RWPE2 (cell line): ENCODE results near the gene TJP2.

Experiments used
- ATAC-seq: fragments of 200-7000 bp; cut with Tn5 transposase; 3 replicates; pipeline ENCODE4 v1.9.1; 2021; ENCODE audit warnings: low read depth
- DNase-seq: peaks from one replicate; pipeline ENCODE4 v3.0.0-alpha.2; 2020; ENCODE audit warnings: low spot score
- H3K27ac ChIP-seq: fragments of 450-650 bp; 2 replicates; pipeline ENCODE4 v1.5.1; 2017; ENCODE audit warnings: mild to moderate bottlenecking; ENCODE audit not compliant: poor library complexity, severe bottlenecking
- H3K27me3 ChIP-seq: fragments of 250-450 bp; sonication (Bioruptor Pico); 2 replicates; pipeline ENCODE4 v1.5.1; 2021; ENCODE audit warnings: mild to moderate bottlenecking, moderate library complexity; ENCODE audit not compliant: insufficient read depth, poor library complexity, severe bottlenecking
- H3K36me3 ChIP-seq: fragments of 250-450 bp; sonication (Bioruptor Pico); 2 replicates; pipeline ENCODE4 v1.5.1; 2020; ENCODE audit warnings: low read depth, mild to moderate bottlenecking, moderate library complexity
- H3K4me1 ChIP-seq: fragments of 250-450 bp; sonication (Bioruptor Pico); 2 replicates; pipeline ENCODE4 v1.5.1; 2021; ENCODE audit warnings: mild to moderate bottlenecking, moderate library complexity; ENCODE audit not compliant: insufficient read depth, poor library complexity, severe bottlenecking
- H3K4me3 ChIP-seq: fragments of 250-450 bp; sonication (Bioruptor Pico); 2 replicates; pipeline ENCODE4 v1.5.1; 2021; ENCODE audit warnings: mild to moderate bottlenecking, moderate library complexity; ENCODE audit not compliant: severe bottlenecking
- H3K9me3 ChIP-seq: fragments of 250-450 bp; sonication (Bioruptor Pico); 2 replicates; pipeline ENCODE4 v1.5.1; 2021; ENCODE audit warnings: mild to moderate bottlenecking, moderate library complexity; ENCODE audit not compliant: severe bottlenecking
- TF ChIP-seq, protein P1 (sequence below): fragments of 450-650 bp; IDR thresholded peaks from one replicate; pipeline ENCODE4 v1.5.1; 2017; ENCODE audit warnings: mild to moderate bottlenecking, moderate library complexity; ENCODE audit not compliant: poor library complexity, severe bottlenecking

TJP2 gene

DNA sequence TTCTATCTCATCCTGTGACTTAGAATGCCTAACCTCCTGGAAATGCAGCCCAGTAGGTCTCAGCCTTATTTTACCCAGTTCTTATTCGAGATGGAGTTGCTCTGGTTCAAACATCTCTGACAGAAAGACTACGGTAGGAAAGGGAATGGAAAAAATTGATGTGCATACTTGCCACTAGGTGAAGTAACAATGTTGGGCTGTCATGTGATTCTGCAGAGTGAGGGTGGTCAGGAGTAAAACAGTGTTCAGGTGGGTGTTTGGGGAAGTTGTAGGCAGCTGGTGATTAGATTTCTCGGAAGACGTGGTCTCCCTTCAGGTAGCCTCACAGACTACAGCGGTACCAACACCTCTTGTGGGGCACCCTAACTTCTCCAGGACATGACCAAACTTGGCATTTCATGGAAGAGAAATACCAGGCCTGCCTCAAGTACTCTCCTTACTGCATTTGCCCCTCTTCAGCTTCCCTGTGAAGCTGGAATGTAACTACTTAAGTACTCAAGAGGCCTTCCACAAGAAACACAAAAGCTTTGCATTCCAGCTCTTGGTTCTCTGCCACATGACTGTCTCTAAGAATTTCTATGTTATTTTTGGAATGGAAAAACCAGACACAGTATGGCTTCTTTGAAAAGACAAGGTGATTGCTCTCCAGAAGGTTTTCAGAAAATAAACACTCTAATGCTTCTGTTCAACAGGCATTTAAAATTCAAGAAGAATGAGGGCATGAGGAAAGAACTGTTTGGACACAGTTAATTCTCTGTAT lies 133.5 kb downstream of the TJP2 start:
- Histone ChIP-seq H3K4me3 (no peak overlapping the region), H3K27ac (no peak overlapping the region)
- TF ChIP-seq, protein P1, sequence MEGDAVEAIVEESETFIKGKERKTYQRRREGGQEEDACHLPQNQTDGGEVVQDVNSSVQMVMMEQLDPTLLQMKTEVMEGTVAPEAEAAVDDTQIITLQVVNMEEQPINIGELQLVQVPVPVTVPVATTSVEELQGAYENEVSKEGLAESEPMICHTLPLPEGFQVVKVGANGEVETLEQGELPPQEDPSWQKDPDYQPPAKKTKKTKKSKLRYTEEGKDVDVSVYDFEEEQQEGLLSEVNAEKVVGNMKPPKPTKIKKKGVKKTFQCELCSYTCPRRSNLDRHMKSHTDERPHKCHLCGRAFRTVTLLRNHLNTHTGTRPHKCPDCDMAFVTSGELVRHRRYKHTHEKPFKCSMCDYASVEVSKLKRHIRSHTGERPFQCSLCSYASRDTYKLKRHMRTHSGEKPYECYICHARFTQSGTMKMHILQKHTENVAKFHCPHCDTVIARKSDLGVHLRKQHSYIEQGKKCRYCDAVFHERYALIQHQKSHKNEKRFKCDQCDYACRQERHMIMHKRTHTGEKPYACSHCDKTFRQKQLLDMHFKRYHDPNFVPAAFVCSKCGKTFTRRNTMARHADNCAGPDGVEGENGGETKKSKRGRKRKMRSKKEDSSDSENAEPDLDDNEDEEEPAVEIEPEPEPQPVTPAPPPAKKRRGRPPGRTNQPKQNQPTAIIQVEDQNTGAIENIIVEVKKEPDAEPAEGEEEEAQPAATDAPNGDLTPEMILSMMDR: no peak

DNA sequence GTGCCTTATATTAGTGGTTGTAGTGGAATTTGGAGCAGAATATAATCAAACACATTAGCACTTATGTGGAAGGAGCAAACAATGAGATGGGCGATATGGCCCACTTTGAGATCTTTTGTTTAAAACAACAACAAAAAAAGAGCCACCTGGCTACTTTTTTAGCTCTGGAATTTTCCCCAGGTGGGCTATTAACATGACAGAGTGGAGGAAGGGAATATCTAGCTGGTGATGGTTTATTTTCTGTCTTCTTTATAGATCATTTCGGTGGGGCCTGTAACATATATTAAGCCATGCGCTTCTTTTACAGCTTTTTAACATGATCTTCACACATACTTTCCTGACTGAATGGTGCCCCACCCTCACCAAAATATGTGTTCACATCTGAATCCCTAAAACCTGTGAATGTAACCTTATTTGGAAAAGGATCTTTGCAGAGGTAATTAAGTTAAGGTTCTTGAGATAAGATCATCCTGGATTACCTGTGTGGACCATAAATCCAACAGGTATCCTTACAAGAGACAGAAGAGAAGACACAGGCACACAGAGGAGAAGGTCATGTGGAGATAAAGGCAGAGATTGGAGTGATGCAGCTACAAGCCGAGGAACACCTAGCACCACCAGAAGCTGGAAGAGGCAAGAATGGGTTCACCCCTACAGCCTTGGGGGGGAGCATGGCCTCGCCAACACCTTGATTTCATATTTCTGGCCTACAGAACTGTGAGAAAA lies 134.3 kb downstream of the TJP2 start:
- TF ChIP-seq, protein P1: no peak
- ATAC-seq (no peak), DNase-seq (no peak)
- no peak overlapping the region for H3K4me3 ChIP-seq
- H3K27ac ChIP-seq: no peak overlapping the region
- H3K27me3 ChIP-seq: no peaks in the 10 kb centered on the region
- no peaks in the 10 kb centered on the region for H3K36me3 ChIP-seq
- no peaks in the 10 kb centered on the region for H3K9me3 ChIP-seq
- no peaks in the 10 kb centered on the region for H3K4me1 ChIP-seq

More for the DNA sequence above, 133.5 kb downstream of the TJP2 start:
- H3K36me3 ChIP-seq: no peaks in the 10 kb centered on the region
- no peak for DNase-seq
- H3K27me3 ChIP-seq: no peaks in the 10 kb centered on the region
- ATAC-seq: no peak
- no peaks in the 10 kb centered on the region for H3K9me3 ChIP-seq
- H3K4me1 ChIP-seq: no peaks in the 10 kb centered on the region

DNA sequence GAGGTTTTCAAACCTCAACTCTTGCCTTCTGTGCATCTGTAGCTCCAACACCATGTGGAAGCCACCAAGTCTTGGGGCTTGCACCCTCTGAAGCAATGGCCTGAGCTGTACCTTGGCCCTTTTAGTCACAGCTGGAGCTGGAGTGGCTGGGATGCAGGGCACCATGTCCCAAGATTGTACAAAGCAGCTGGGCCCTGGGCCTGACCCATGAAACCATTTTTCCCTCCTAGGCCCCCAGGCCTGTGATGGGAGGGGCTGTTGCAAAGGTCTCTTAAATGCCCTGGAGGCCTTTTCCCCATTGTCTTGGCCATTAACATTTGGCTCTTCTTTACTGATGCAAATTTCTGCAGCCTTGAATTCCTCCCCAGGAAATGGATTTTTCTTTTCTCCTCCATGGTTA lies 139.1 kb downstream of the TJP2 start:
- Histone ChIP-seq H3K27me3 (no peaks in the 10 kb centered on the region), H3K27ac (no peak overlapping the region), H3K9me3 (no peaks in the 10 kb centered on the region), H3K4me1 (peaks cover 8% of the 10 kb centered on the region), H3K4me3 (no peak overlapping the region), H3K36me3 (no peaks in the 10 kb centered on the region)
- DNase-seq (no peak), ATAC-seq (no peak)
- TF ChIP-seq, protein P1: no peak

DNA sequence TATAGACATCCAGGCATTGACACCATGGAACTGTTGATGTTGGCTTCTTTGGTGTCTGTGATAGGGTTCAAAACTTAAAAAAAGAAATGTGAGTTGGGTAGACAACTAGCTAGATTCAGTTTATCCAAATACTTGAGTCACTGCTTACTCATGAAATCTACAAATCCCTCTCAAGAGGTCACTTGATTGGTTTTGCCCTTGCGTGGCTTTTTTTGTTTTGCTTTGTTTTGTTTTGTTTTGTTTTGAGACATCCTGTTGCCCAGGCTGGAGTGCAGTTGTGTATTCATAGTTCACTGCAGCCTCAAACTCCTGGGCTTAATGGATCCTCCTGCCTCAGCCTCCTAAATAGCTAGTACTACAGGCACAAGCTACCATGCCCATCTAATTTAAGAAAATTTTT lies 140.5 kb downstream of the TJP2 start:
- Histone ChIP-seq H3K27me3 (no peaks in the 10 kb centered on the region), H3K4me3 (no peak overlapping the region), H3K9me3 (no peaks in the 10 kb centered on the region), H3K27ac (no peak overlapping the region), H3K36me3 (no peaks in the 10 kb centered on the region), H3K4me1 (peaks cover 8% of the 10 kb centered on the region)
- no peak for ATAC-seq
- DNase-seq: no peak
- TF ChIP-seq, protein P1: no peak

DNA sequence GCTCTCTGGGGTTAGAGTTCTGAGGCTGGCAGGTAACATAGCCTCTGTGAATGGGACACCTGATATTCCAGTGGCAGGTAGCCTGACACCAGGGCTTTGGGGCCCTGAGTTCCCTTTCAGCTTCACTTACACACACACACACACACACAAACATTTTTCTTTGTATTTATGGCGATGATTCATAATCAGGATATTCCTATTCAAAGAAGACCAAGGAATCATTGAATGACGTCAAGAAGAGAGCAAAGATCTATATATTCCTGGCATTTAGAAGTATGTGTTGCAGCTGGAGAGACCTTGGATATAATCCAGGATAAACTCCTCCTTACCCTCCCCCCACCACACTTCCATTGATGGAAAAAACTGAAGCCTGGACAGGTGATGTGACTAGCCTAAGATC lies 143.0 kb downstream of the TJP2 start:
- no peak for DNase-seq
- ATAC-seq: peak; percentile 74
- peaks cover 8% of the 10 kb centered on the region for H3K4me1 ChIP-seq
- no peaks in the 10 kb centered on the region for H3K27me3 ChIP-seq
- H3K4me3 ChIP-seq: no peak overlapping the region
- no peaks in the 10 kb centered on the region for H3K36me3 ChIP-seq
- H3K27ac ChIP-seq: no peak overlapping the region
- TF ChIP-seq, protein P1: no peak
- no peaks in the 10 kb centered on the region for H3K9me3 ChIP-seq
